ENCODE measurements around the gene BRAT1. TPM values are rescaled to one million over a fixed set of nuclear protein-coding genes. Genes with fewer than 3 reads are reported as not detected.

Gene BRAT1
- total and polyA plus RNA-seq, 8 donors, result 16.3 to 119 (median 27.4) TPM

- Histone ChIP-seq H3K27me3 (no peaks in the 10 kb centered on the region), H3K4me1 (peaks cover 0 to 10% (median 5%) of the 10 kb centered on the region in 4 donors), H3K9me3 (no peaks in the 10 kb centered on the region), H3K27ac (no peak overlapping the region), H3K36me3 (peaks cover 17 to 78% (median 61%) of the 10 kb centered on the region in 4 donors), H3K4me3 (no peak overlapping the region)
- DNase-seq, result no peak
- intact Hi-C loops (cut with DNase I; ENCODE audit: low total_unique reads), result no loop called here
- TF ChIP-seq POLR2AphosphoS5 (IDR thresholded peaks at IDR 0.05), result no peak
- no peak for TF ChIP-seq EP300 (IDR thresholded peaks at IDR 0.05)
- no peak for TF ChIP-seq POLR2A (IDR thresholded peaks at IDR 0.05)
- TF ChIP-seq CTCF (IDR thresholded peaks at IDR 0.05), result no peak
- WGBS, 5 donors, result 93 to 95% (median 94%) methylated on average over 20 to 21 of the region's 21 CpGs
Measured at GRCh38 chr7:2575733-2576340, 20.5 kb upstream of the BRAT1 start.

DNA sequence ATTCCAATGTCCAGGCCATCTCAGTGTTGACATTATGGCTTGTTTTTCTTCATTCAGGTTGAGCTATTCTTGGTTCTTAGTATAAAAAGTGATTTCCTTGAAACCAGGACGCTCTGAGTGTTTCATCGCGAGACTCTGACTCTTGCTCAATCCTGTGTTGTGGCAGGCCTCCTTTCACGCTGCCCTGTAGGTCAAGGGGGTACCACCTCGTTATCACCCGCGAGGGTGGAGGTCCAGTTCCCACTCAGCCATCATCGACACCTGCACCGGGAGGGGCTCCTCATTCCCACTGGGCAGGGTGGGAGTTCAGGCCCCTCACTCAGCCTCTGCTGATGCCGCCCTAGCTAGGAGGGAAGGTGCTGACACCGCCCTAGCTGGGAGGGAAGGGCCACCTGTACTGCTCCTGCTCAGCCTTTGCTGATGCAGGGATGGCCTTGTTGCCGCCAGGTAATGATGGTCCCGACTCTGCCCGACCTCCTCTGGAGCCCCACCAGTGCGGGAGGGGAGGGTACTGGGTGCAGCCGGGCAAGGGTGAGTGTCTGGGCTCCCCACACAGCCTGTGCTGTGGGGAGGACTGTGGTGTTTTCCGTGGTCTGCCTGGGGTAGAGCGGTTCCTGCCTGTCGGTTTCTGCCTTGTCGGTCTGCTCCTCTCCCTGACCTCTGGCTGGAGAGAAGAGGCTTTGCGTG is 19.9 kb upstream of the BRAT1 start:
- WGBS, 5 donors, result 86 to 88% (median 87%) methylated on average over 16 to 21 of the region's 21 CpGs
- H3K4me1 ChIP-seq, result peaks cover 0 to 10% (median 5%) of the 10 kb centered on the region in 4 donors
- no peaks in the 10 kb centered on the region for H3K9me3 ChIP-seq
- H3K4me3 ChIP-seq, result no peak overlapping the region
- H3K27me3 ChIP-seq, result no peaks in the 10 kb centered on the region
- TF ChIP-seq POLR2AphosphoS5 (IDR thresholded peaks at IDR 0.05) (no peak), POLR2A (IDR thresholded peaks at IDR 0.05) (no peak), EP300 (IDR thresholded peaks at IDR 0.05) (no peak), CTCF (IDR thresholded peaks at IDR 0.05) (no peak)
- intact Hi-C loops (cut with DNase I; ENCODE audit: low total_unique reads), result no loop called here
- DNase-seq, result no peak
- no peak overlapping the region for H3K27ac ChIP-seq
- peaks cover 15 to 72% (median 56%) of the 10 kb centered on the region in 4 donors for H3K36me3 ChIP-seq

- Histone ChIP-seq H3K4me3 (no peak overlapping the region), H3K4me1 (peaks cover 0 to 10% (median 5%) of the 10 kb centered on the region in 4 donors), H3K36me3 (peaks cover 11 to 65% (median 46%) of the 10 kb centered on the region in 4 donors), H3K9me3 (no peaks in the 10 kb centered on the region), H3K27ac (no peak overlapping the region), H3K27me3 (no peaks in the 10 kb centered on the region)
- no peak for TF ChIP-seq POLR2AphosphoS5 (IDR thresholded peaks at IDR 0.05)
- no peak for TF ChIP-seq EP300 (IDR thresholded peaks at IDR 0.05)
- no peak for TF ChIP-seq POLR2A (IDR thresholded peaks at IDR 0.05)
- no peak for TF ChIP-seq CTCF (IDR thresholded peaks at IDR 0.05)
- DNase-seq, result no peak
- WGBS, 5 donors, result 86 to 95% (median 92%) methylated on average over 9 of the region's 9 CpGs
- intact Hi-C loops (cut with DNase I; ENCODE audit: low total_unique reads), result no loop called here
Measured at GRCh38 chr7:2573761-2574160, 18.4 kb upstream of the BRAT1 start.

DNA sequence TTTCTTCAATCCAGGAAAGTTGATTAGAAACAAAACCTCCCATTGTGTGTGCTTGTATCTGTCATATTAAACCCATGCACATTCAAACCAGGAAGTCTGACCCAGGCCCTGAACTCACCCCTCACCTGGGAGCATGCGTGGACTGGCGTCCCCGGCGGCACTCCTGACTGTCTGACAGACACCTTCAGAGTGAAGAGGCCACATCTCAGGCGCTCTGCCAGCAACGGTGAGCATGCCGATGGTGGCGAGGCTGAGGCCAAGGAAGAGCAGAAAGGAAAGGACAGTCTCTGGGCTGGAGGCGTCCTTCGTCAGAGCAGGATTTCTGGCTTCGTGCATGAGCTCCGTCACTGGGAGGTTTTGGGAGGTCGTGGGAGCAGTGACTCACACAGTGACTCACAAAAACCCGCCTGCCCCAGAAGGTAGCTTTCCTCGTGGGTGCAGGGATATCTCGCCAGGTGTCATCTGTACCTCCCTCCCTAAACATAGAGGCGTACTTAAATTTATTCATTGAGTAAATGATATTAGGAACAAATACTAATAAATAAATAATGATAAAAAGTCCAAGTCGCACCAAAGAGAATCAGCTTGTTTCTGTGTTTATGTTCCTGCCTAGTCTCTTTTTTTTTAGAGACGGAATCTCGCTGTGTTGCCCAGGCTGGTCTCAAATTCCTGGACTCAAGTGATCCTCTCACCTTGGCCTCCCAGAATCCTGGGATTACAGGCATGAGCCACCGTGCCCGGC is 16.9 kb upstream of the BRAT1 start:
- peak overlapping the region in 4 of 5 donors; percentile 21 to 68 (median 42) for H3K27ac ChIP-seq
- no peaks in the 10 kb centered on the region for H3K27me3 ChIP-seq
- intact Hi-C loops (cut with DNase I; ENCODE audit: low total_unique reads), result no loop called here
- TF ChIP-seq POLR2AphosphoS5 (IDR thresholded peaks at IDR 0.05) (peak in 1 of 3 donors; percentile 41), CTCF (IDR thresholded peaks at IDR 0.05) (no peak), EP300 (IDR thresholded peaks at IDR 0.05) (no peak), POLR2A (IDR thresholded peaks at IDR 0.05) (no peak)
- 38 to 56% (median 52%) methylated on average over 22 of the region's 22 CpGs for WGBS, 5 donors
- peak; percentile 51 to 52 for DNase-seq
- H3K36me3 ChIP-seq, result peaks cover 11 to 57% (median 41%) of the 10 kb centered on the region in 4 donors
- no peak overlapping the region for H3K4me3 ChIP-seq
- H3K9me3 ChIP-seq, result no peaks in the 10 kb centered on the region
- peaks cover 0 to 20% (median 6%) of the 10 kb centered on the region in 4 donors for H3K4me1 ChIP-seq
